BE2C (cell line): ENCODE measurements around the gene PLA2R1.

Source experiments
- DNase-seq: peaks from one replicate; pipeline ENCODE4 v3.0.0-alpha.2; 2020
- H3K27me3 ChIP-seq: fragments of 250-450 bp; sonication (Bioruptor Pico); 2 replicates; pipeline ENCODE4 v1.5.1; 2020; ENCODE audit warnings: mild to moderate bottlenecking
- H3K36me3 ChIP-seq: fragments of 250-450 bp; sonication (Bioruptor Pico); 2 replicates; pipeline ENCODE4 v1.5.1; 2020; ENCODE audit warnings: mild to moderate bottlenecking
- H3K4me1 ChIP-seq: fragments of 250-450 bp; sonication (Bioruptor Pico); 2 replicates; pipeline ENCODE4 v1.5.1; 2020
- H3K4me3 ChIP-seq: 2 replicates; pipeline ENCODE4 v1.5.1; 2011; ENCODE audit warnings: low read depth, low read length
- H3K9me3 ChIP-seq: fragments of 250-450 bp; sonication (Bioruptor Pico); 2 replicates; pipeline ENCODE4 v1.5.1; 2020
- TF ChIP-seq, protein P1 (sequence below): IDR thresholded peaks from 2 replicates; pipeline ENCODE4 v1.5.1; 2012; ENCODE audit warnings: mild to moderate bottlenecking, low read depth, low read length

Gene PLA2R1

DNA sequence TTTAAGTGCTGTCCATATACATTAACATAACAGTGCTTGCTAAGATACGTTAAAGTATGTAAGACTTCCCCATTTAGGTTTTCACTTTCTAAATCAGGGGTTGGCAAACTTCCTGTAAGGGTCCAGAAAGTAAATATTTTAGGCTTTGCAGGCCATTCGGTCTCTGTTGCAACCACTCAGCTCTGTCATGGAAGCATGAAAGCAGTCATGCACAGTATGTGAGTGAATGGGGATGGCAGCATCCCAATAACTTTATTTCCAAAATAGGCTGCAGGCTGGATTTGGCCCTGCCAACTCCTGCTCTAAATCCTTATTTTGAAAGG is 128.7 kb downstream of the PLA2R1 start:
- H3K4me1 ChIP-seq: no peaks in the 10 kb centered on the region
- TF ChIP-seq, protein P1, sequence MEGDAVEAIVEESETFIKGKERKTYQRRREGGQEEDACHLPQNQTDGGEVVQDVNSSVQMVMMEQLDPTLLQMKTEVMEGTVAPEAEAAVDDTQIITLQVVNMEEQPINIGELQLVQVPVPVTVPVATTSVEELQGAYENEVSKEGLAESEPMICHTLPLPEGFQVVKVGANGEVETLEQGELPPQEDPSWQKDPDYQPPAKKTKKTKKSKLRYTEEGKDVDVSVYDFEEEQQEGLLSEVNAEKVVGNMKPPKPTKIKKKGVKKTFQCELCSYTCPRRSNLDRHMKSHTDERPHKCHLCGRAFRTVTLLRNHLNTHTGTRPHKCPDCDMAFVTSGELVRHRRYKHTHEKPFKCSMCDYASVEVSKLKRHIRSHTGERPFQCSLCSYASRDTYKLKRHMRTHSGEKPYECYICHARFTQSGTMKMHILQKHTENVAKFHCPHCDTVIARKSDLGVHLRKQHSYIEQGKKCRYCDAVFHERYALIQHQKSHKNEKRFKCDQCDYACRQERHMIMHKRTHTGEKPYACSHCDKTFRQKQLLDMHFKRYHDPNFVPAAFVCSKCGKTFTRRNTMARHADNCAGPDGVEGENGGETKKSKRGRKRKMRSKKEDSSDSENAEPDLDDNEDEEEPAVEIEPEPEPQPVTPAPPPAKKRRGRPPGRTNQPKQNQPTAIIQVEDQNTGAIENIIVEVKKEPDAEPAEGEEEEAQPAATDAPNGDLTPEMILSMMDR: no peak
- H3K27me3 ChIP-seq: no peaks in the 10 kb centered on the region
- H3K36me3 ChIP-seq: no peaks in the 10 kb centered on the region
- no peaks in the 10 kb centered on the region for H3K9me3 ChIP-seq
- no peak for DNase-seq
- no peak overlapping the region for H3K4me3 ChIP-seq

DNA sequence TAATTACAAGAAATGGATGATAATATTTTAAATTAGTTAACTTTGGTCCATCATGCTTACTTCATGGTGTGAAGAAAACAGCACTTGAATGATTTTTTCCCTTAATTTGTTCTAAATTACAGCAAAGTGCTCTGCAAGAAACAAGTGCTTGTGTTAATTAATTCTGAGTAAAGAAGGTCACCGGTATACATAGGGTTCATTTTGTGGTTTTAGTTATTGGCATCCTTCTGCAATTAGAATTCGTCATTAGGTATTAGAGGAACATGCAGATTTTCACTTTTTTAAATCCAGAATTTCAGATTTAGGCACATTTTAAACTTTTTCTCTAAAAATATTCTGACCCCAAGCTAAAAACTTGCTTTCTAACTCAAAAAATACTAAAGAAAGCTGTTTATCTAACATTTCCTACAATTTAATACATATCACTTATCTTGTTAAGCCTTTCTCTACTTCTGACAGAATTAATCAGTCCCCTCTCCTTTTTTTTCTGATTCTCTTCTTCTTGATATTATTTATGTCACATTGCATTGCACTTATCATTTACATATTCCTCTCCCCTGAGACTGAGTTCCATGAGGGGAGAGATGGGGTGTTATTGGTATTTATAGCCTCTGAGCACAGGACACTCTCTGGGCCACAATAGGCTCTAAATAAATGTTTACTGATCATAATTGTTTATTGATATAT is 129.2 kb downstream of the PLA2R1 start:
- H3K4me3 ChIP-seq: no peak overlapping the region
- no peaks in the 10 kb centered on the region for H3K27me3 ChIP-seq
- DNase-seq: no peak
- no peaks in the 10 kb centered on the region for H3K9me3 ChIP-seq
- H3K4me1 ChIP-seq: no peaks in the 10 kb centered on the region
- no peaks in the 10 kb centered on the region for H3K36me3 ChIP-seq
- TF ChIP-seq, protein P1: no peak

DNA sequence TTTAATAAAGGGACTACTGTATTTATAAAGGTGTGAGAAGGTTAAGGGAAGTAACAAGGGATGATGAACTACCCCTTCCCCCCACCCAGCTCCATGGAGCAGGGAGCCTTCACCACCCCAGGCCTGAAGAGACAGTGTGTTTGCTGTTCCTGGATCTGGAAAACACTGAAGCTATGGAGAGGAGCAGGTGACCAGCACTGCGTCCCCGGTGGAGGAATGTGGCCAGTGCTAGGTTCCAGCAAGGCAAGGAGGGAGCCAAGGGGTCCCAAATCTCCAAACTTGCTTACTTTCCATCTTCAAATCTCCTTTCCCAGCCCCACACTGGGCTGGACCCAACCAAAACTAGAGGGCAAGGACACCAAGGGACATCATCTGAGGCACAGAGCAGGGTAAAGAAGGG is 135.7 kb downstream of the PLA2R1 start:
- H3K27me3 ChIP-seq: no peaks in the 10 kb centered on the region
- no peak for DNase-seq
- no peaks in the 10 kb centered on the region for H3K36me3 ChIP-seq
- H3K4me1 ChIP-seq: no peaks in the 10 kb centered on the region
- no peak overlapping the region for H3K4me3 ChIP-seq
- TF ChIP-seq, protein P1: no peak
- no peaks in the 10 kb centered on the region for H3K9me3 ChIP-seq

DNA sequence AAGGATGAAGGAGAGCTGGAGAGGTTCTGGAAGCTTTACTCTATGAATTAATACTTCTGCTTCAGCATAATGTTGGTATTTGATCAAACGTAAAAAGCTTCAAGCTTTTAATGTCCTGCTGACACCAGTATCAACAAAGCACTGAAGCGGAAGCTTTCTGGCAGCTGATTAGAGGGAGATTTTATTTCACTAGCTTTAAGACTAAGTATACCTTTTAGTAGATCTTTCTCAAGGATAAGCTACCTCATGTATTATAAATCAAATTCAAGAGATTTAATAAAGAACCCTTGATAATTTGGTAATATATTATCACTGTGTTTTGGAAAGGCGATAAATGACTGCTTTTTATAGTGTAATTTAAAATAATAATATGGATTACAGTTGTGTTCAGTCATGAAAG is 136.4 kb downstream of the PLA2R1 start:
- TF ChIP-seq, protein P1: no peak
- Histone ChIP-seq H3K36me3 (no peaks in the 10 kb centered on the region), H3K4me3 (no peak overlapping the region), H3K27me3 (no peaks in the 10 kb centered on the region), H3K9me3 (no peaks in the 10 kb centered on the region), H3K4me1 (no peaks in the 10 kb centered on the region)
- no peak for DNase-seq

DNA sequence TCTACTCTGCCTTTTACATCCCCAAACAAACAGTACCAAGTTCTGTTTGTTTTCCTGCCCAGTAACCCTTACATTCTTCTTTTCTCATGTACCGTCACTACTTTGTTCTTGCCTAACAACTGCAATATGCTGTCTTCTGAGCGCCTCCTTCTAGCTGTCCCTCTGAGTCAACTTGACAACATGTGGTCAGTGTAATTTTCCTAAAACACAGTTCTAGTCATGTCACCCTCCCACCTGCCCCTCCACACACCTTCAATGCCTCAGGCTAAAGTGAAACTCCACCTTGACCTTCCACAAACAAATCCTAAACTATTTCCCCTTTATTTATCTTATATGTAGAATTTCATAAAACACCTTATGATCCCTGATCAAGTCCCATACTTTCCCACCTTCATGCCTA is 139.9 kb downstream of the PLA2R1 start:
- no peaks in the 10 kb centered on the region for H3K36me3 ChIP-seq
- no peaks in the 10 kb centered on the region for H3K9me3 ChIP-seq
- no peaks in the 10 kb centered on the region for H3K4me1 ChIP-seq
- no peak overlapping the region for H3K4me3 ChIP-seq
- H3K27me3 ChIP-seq: no peaks in the 10 kb centered on the region
- DNase-seq: no peak
- TF ChIP-seq, protein P1: no peak

DNA sequence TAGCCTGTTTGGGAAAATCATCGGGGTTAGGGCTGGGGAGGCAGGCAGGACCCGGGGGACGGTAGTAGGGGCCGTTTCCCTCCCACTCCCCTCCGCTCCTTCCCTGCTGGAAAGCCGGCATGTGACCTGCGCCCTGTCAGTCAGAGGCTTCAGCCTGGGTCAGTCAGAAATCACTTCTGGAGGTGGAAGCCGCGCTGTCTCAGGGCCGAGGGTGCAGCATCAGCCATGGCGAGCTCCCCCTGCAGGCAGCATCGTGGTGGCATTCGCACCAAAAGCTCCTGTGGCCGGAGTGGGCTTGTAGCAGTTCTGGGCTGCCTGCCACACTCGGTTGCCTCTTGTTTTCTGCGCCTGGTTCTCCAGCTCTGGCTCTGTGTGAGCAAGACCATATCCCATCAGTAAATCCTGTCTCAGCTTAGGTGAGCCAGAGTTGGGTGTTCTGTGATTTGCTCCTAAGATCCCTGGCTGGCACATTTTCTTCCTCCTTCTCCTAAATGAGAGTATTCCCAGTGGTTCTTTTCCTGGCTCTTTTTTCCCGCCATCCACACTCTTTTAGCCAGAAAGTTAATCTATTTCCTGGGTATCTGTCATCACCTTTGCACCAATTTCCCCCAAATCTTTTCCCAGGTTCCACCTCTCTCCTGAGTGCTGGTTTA is 140.5 kb downstream of the PLA2R1 start:
- TF ChIP-seq, protein P1: peak; percentile 73
- Histone ChIP-seq H3K27me3 (no peaks in the 10 kb centered on the region), H3K9me3 (no peaks in the 10 kb centered on the region), H3K4me3 (no peak overlapping the region), H3K36me3 (no peaks in the 10 kb centered on the region), H3K4me1 (no peaks in the 10 kb centered on the region)
- peak; percentile 79 for DNase-seq
